ENCODE measurements around the gene HIGD2A.

HIGD2A gene

DNA sequence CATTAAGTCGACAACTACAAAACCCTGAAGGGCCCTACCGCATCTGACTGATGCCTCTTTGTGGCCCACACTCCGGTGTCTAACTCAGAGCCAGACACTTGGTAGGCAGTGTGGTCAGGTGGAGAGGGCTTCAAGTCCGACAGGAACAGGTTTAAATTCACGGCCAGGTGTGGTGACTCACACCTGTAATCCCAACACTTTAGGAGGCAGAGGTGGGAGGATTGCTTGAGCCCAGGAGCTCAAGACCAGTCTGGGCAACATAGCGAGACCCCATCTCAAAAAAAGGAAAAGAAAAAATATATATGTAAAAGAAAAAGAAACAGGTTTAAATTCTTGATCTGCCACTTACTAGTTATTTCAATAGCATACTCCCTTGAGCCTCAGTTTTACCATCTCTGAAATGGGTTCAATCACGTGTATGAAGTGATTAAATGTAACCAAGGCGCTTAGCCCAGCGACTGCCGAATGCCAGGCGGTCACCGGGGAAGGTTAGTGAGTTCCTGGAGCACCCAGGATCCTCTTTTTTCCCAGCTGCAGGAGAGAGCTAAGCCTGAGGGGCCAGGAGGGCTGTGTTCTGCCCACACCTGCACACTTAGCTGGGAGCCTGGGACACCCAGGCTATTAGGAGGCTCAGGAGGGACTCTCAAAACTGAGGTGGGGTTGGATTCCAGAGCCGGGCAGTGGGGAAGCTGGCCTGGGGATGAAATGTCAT, 26.8 kb downstream of the HIGD2A start:
- in situ Hi-C loops (cut with MboI; ENCODE audit: low sequenced_read_pairs): no loop called here

DNA sequence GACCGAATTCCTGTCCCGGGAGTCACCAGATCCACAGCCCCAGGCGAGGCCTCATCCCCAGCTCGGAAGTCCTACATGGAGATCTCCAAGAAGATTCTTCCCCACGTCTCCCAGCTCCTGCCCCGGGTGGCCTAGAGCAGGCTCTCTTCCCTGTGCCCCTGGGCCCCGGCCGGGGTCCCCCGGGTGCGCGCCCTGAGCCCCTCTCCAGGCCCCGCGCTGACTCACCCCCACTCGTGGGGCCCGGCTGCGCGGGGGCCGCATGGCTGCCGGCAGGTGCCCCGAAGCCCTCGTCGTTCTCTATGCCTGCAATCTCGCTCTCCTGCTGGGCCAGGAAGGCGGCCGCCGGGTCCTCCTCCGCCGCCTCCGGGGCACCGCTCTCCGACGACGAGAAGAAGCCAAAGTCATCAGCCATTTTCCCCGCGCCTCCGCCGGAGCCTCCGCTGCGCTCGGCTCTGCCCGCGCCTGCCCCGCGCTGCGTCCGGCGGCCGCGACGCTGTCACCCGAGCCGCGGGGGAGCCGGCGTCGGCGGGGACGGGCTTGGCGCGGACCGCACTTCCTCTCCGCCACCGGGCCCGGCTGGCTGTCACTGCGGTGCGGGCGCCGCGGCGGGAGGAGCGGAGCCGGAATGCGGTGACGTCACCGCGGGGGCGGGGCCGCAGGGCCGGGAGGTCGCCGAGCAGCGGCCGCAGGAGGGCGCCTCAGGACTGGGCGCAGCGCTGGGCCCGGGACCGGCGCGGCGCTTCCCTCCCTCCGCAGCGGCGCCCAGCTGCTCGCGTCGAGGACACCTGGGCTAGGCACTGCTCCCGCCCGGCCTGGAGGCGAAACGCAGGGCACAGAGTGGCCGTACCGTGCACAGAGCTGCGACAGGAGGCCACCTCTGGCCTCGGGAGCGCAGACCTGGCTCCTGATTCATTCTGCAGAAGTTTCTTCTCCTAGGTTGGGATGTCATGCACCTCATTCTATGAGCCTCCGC, 27.7 kb downstream of the HIGD2A start, which contains the start of gene CLTB:
TSS of gene CLTB (minus strand) at position 588 of the 973 bp plus-strand sequence. CDS start at position 412, 176 bp downstream.
- in situ Hi-C loops (cut with MboI; ENCODE audit: low sequenced_read_pairs): no loop called here

DNA sequence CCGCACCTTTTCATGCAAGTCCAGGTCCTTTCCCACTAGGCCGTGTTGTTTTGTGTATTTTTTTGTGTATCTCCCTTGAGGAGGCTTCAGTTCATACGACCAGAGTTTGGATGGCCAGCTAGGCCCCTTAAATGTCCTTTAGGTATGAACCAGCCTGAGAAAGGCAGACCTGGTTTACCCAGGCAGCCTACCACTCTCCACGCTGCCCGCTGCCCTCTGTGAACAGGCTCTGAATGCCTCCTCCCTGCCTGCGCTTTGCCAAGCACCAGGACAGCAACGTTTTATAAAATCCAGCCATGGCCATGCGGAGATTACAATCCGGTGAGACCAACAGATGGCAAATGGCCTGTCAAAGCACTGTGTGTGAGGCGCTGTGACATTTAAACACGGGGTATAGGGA, 28.4 kb downstream of the HIGD2A start:
- in situ Hi-C loops (cut with MboI; ENCODE audit: low sequenced_read_pairs): no loop called here

DNA sequence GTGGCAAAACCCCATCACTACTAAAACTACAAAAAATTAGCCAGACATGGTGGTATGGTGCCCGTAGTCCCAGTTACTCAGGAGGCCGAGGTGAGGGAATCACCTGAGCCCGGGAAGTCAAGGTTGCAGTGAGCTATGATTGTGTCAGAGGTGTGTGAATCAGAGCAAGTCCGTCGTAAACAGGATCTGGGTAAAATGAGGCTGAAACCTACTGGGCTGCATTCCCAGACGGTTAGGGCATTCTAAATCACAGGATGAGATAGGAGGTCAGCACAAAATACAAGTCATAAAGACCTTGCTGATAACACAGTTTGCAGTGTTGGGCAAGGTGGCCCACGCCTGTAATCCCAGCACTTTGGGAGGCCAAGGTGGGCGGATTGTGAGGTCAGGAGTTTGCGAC, 29.7 kb downstream of the HIGD2A start:
- in situ Hi-C loops (cut with MboI; ENCODE audit: low sequenced_read_pairs): no loop called here

DNA sequence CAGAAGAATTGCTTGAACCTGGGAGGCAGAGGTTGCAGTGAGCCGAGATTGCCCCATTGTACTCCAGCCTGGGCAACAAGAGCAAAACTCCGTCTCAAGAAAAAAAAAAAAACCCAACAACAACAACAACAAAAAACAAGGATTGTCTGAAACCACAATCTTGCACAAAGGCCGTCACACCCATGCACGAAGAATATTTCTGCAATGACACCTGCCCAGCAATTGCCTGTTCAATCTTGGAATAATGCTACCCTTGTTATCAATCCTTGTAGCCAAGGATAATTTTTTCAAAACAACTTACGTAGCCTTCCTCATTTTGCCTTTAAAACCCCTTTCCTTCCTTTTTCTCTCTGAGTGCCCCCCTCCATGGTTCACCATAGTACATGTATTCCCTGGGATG, 31.5 kb downstream of the HIGD2A start:
- in situ Hi-C loops (cut with MboI; ENCODE audit: low sequenced_read_pairs): no loop called here

DNA sequence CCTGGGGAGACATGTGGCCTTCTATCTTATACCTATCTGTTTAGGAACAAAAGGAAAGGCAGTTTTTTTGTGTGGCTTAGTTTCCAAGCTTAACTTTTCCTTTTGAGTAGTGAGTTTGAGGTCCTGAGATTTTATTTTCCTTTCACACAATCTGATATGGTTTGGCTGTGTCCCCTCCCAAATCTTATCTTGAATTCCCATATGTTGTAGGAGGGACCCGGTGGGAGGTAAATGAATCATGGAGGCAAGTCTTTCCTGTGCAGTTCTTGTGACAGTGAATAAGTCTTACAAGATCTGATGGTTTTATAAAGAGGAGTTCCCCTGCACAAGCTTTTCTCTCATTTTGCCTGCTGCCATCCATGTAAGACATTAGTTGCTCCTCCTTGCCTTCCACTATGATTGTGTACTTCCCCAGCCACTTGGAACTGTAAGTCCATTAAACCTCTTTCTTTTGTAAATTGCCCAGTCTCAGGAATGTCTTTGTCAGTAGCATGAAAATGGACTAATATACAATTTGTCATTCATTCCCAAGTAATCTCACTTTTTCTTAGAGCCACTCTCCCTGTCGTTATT, 32.5 kb downstream of the HIGD2A start:
- in situ Hi-C loops (cut with MboI; ENCODE audit: low sequenced_read_pairs): no loop called here

GRCh38 chr5:176424181-176424580, 35.6 kb downstream of the HIGD2A start:
- in situ Hi-C loops (cut with MboI; ENCODE audit: low sequenced_read_pairs): no loop called here

- in situ Hi-C loops (cut with MboI; ENCODE audit: low sequenced_read_pairs): no loop called here
Measured at GRCh38 chr5:176425138-176425537, 36.6 kb downstream of the HIGD2A start.

DNA sequence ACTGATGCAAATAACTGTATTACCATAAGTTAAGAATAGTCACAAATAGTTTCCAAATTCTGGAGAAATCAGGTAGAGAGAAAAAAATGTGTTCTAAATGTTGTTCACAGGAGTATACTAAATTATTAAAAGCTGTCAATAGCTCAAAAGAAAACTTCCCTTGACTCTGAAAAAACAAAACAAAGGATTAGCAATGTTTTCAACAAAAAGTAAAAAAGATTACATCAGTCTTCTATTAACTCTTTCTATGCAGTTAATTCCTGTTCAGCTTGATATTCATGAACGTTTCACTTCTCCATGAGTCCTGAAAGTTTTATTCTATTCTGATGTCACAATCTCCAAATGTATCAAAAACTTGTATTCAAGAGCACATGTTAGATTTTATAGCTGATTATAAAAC, 37.2 kb downstream of the HIGD2A start:
- in situ Hi-C loops (cut with MboI; ENCODE audit: low sequenced_read_pairs): no loop called here

GRCh38 chr5:176426876-176427275, 38.3 kb downstream of the HIGD2A start:
- in situ Hi-C loops (cut with MboI; ENCODE audit: low sequenced_read_pairs): no loop called here

DNA sequence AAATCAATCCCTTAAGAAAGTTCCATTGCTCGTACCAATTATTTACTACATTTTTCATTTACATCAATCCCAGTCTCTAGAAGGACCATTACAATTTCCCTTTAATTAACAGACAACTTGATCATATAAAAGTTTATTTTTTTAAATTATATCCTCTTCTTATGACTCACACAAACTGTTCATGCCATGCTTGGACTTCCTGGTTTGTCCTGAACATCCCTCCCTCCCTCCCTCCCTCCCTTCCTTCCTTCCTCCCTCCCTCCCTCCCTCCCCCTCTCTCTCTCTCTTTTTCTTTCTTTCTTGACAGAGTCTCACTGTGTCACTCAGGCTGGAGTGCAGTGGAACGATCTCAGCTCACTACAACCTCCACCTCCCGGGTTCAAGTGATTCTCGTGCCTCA, 39.4 kb downstream of the HIGD2A start:
- in situ Hi-C loops (cut with MboI; ENCODE audit: low sequenced_read_pairs): no loop called here

- in situ Hi-C loops (cut with MboI; ENCODE audit: low sequenced_read_pairs): no loop called here
Measured at GRCh38 chr5:176429972-176430371, 41.4 kb downstream of the HIGD2A start.

DNA sequence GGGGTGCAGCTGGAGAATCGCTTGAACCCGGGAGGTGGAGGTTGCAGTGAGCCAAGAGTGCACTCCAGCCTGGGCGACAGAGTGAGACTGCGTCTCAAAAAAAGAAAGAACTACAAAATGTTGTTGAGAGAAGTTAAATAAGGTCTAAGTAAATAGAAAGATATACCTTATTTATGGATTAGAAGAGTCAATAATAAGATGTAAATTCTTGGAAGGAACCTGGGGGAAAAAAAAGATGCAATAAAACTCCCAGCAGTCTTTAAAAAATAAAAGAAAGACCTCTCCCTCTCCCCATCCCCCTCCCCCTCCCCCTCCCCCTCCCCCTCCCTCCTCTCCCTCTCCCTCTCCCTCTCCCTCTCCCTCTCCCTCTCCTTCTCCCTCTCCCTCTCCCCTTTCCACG, 44.2 kb downstream of the HIGD2A start:
- in situ Hi-C loops (cut with MboI; ENCODE audit: low sequenced_read_pairs): no loop called here

DNA sequence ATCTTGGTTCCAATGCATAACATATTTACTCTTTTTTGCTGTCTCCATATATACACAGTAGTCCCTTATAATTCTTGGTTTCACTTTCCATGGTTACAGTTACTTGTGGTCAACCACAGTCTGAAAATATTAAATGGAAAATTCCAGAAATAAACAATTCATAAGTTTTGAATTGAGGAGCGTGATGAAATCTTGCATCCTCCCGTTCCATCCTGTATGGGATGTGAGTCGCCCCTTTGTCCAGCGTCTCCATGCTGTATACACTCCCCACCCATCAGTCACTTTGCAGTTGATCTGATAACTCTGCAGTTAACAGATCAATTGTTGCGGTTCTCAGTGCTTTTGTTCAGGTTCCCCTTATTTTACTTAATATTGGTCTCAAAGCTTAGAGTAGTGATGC, 48.1 kb downstream of the HIGD2A start:
- in situ Hi-C loops (cut with MboI; ENCODE audit: low sequenced_read_pairs): no loop called here

GRCh38 chr5:176438959-176439757, 50.6 kb downstream of the HIGD2A start:
- in situ Hi-C loops (cut with MboI; ENCODE audit: low sequenced_read_pairs): no loop called here

Data from HL-60/S4 (cell line).